ENCODE data around the gene SLC2A6. TPM values are rescaled to one million over a fixed set of nuclear protein-coding genes. Genes with fewer than 3 reads are reported as not detected.

SLC2A6 gene
- total RNA-seq, 1 donor from 2014 or later: 8.4 TPM

- H3K9me3 Mint-ChIP-seq (ENCODE audit: unreplicated experiment): no peaks in the 10 kb centered on the region
- H3K27ac Mint-ChIP-seq (ENCODE audit: unreplicated experiment): no peak overlapping the region
- DNase-seq (ENCODE audit: extremely low spot score, unreplicated experiment): no peak
- H3K27me3 Mint-ChIP-seq (ENCODE audit: unreplicated experiment): no peaks in the 10 kb centered on the region
- no peak for TF ChIP-seq CTCF (IDR thresholded peaks at IDR 0.05)
- H3K4me1 Mint-ChIP-seq (ENCODE audit: unreplicated experiment): peaks cover 9% of the 10 kb centered on the region
- H3K36me3 Mint-ChIP-seq (ENCODE audit: unreplicated experiment): no peaks in the 10 kb centered on the region
- H3K4me3 Mint-ChIP-seq (ENCODE audit: unreplicated experiment): no peak overlapping the region
Observed at GRCh38 chr9:133475292-133476012, 3.4 kb downstream of the SLC2A6 start.

GRCh38 chr9:133474853-133475252 lies 4.0 kb downstream of the SLC2A6 start:
- Mint-ChIP-seq H3K4me3 (ENCODE audit: unreplicated experiment) (no peak overlapping the region), H3K27ac (ENCODE audit: unreplicated experiment) (no peak overlapping the region), H3K27me3 (ENCODE audit: unreplicated experiment) (no peaks in the 10 kb centered on the region), H3K36me3 (ENCODE audit: unreplicated experiment) (no peaks in the 10 kb centered on the region), H3K4me1 (ENCODE audit: unreplicated experiment) (peaks cover 9% of the 10 kb centered on the region), H3K9me3 (ENCODE audit: unreplicated experiment) (no peaks in the 10 kb centered on the region)
- no peak for DNase-seq (ENCODE audit: extremely low spot score, unreplicated experiment)
- TF ChIP-seq CTCF (IDR thresholded peaks at IDR 0.05): no peak

- no peaks in the 10 kb centered on the region for H3K27me3 Mint-ChIP-seq (ENCODE audit: unreplicated experiment)
- TF ChIP-seq CTCF (IDR thresholded peaks at IDR 0.05): no peak
- no peak overlapping the region for H3K4me3 Mint-ChIP-seq (ENCODE audit: unreplicated experiment)
- H3K27ac Mint-ChIP-seq (ENCODE audit: unreplicated experiment): no peak overlapping the region
- H3K36me3 Mint-ChIP-seq (ENCODE audit: unreplicated experiment): no peaks in the 10 kb centered on the region
- peaks cover 5% of the 10 kb centered on the region for H3K4me1 Mint-ChIP-seq (ENCODE audit: unreplicated experiment)
- DNase-seq (ENCODE audit: extremely low spot score, unreplicated experiment): no peak
- H3K9me3 Mint-ChIP-seq (ENCODE audit: unreplicated experiment): no peaks in the 10 kb centered on the region
Observed at GRCh38 chr9:133474215-133474614, 4.7 kb downstream of the SLC2A6 start.

GRCh38 chr9:133473743-133474142 lies 5.2 kb downstream of the SLC2A6 start:
- no peak overlapping the region for H3K27ac Mint-ChIP-seq (ENCODE audit: unreplicated experiment)

More at GRCh38 chr9:133473743-133474142, 5.2 kb downstream of the SLC2A6 start:
- H3K9me3 Mint-ChIP-seq (ENCODE audit: unreplicated experiment): no peaks in the 10 kb centered on the region
- no peaks in the 10 kb centered on the region for H3K27me3 Mint-ChIP-seq (ENCODE audit: unreplicated experiment)
- no peak for TF ChIP-seq CTCF (IDR thresholded peaks at IDR 0.05)
- no peak for DNase-seq (ENCODE audit: extremely low spot score, unreplicated experiment)
- no peaks in the 10 kb centered on the region for H3K36me3 Mint-ChIP-seq (ENCODE audit: unreplicated experiment)
- H3K4me1 Mint-ChIP-seq (ENCODE audit: unreplicated experiment): peaks cover 5% of the 10 kb centered on the region
- H3K4me3 Mint-ChIP-seq (ENCODE audit: unreplicated experiment): no peak overlapping the region

Data from osteocyte (in vitro differentiated cells).